NT2/D1 (cell line): ENCODE results near the gene VIM.

Source experiments
- SUZ12 ChIP-seq: IDR thresholded peaks from 2 replicates; pipeline ENCODE4 v1.6.1; 2011; ENCODE audit not compliant: insufficient read length, insufficient read depth; ENCODE audit errors: extremely low read depth
- ZNF274 ChIP-seq: IDR thresholded peaks from 2 replicates; pipeline ENCODE4 v1.6.1; 2011; ENCODE audit warnings: mild to moderate bottlenecking, low read depth, low read length

- TF ChIP-seq ZNF274, result no peak
- no peak for TF ChIP-seq SUZ12
These were observed 10.6 kb downstream of the VIM start for GRCh38 chr10:17238445-17239291.
